ENCODE results near the gene MMP28.

DNA sequence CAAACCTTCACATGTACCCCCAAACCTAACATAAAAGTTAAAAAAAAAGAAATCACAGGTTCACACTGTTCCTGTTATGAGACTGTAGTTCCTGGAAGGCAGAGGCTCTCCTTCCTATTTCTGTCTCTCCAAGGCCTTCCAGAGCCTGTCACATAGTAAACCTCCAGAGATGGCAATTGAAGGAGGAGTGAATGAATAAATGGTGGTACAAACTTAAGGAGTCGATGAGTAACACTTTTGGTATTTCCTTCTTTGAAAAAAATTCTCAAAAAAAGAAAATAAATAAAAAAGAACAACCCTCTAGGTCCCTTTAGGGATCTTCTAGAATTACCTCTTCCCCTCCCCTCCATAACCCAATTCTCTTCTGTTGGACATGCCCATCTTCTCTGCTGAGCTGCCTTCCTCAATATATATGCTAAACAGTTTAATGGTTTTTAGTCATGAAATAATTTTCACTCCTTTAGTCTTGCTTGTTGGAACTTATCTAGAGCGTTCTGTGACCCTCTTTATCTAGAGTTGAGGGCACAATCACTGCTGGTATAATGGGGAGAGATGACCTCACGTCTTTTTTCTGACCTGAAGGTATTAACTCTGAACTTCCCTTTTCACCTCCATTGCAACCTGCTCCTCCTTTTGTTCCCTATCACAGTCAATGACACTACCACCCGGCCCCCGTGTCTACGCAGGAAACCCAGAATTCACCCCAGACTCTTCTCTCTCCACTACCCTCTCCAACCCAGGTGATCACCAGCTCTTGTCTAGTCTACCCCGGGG is 12.1 kb upstream of the MMP28 start:
- no peak for TF ChIP-seq POLR2A (IDR thresholded peaks at IDR 0.05; ENCODE audit: low read depth, low read length)
- TF ChIP-seq TAF1 (IDR thresholded peaks at IDR 0.05; ENCODE audit: borderline replicate concordance, low read depth, low read length), result no peak

Measured in GM12892 (cell line).